ENCODE results near the gene ST6GALNAC5. TPM values are rescaled to one million over a fixed set of nuclear protein-coding genes. Genes with fewer than 3 reads are reported as not detected.

ST6GALNAC5 gene
- total and polyA plus RNA-seq, 10 of the 15 experiments (the other 5 are each of a cell fraction or from before 2014, with no cell fraction given): under 0.01 to 1.8 (median 0.07) TPM; not detected in 6

DNA sequence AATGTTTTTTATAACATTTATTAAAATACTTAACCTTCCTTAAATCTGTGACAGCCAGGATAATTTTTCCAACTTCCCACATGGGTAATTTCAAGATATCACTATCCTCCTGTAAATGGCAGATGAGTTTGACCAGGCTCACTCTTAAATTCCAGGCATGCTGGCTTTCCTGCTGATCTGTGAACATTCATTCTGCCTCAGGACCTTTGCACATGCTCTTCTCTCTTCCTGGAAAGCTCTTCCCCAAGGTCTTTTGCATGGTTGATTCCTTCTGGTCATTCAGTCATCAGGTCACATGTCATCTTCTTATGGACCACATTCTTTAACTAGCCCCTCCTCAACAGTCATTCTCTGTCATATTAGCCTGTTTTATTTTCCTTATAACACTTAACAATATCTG is 5.7 kb downstream of the ST6GALNAC5 start:
- FAIRE-seq (no peak), ATAC-seq (no peak), DNase-seq (ENCODE audit: low read depth, low spot score) (no peak)
- ChIA-PET POLR2A (no interaction called here), CTCF (interaction anchor here (0.8 to 1.4 kb wide), 3 partner anchors 8 to 68 kb away, joined by 3 read pairs; no protein-coding TSS in a partner anchor), RAD21 (ENCODE audit: unreplicated experiment) (interaction anchor here (1.2 to 1.6 kb wide), 2 partner anchors 13 to 249 kb away, joined by 3 to 4 read pairs; no protein-coding TSS in a partner anchor), SMC1A (ENCODE audit: uncharacterized antibody, unreplicated experiment) (interaction anchor here (1.2 to 3.7 kb wide), 5 partner anchors 8 to 156 kb away, joined by 3 to 17 read pairs (median 7); no protein-coding TSS in a partner anchor)
- TF ChIP-seq E4F1 (IDR thresholded peaks at IDR 0.05; ENCODE audit: borderline replicate concordance, partially characterized antibody) (no peak), MTA3 (IDR thresholded peaks at IDR 0.05; ENCODE audit: borderline replicate concordance, low read length) (no peak), SIN3A (IDR thresholded peaks at IDR 0.05; ENCODE audit: low read depth, low read length) (no peak), MYC (IDR thresholded peaks at IDR 0.05; ENCODE audit: insufficient read depth, insufficient read length, insufficient replicate concordance, low read length, severe bottlenecking) (no peak), NR2F1 (conservative IDR thresholded peaks at IDR 0.05) (no peak), PAX8 (IDR thresholded peaks at IDR 0.05) (no peak), CBX3 (IDR thresholded peaks at IDR 0.05; ENCODE audit: borderline replicate concordance, low read depth) (no peak), ZNF274 (IDR thresholded peaks at IDR 0.05; ENCODE audit: insufficient read depth, insufficient read length) (no peak), RUNX3 (IDR thresholded peaks at IDR 0.05; ENCODE audit: low read length) (no peak)
- TF ChIP-seq, protein P1, sequence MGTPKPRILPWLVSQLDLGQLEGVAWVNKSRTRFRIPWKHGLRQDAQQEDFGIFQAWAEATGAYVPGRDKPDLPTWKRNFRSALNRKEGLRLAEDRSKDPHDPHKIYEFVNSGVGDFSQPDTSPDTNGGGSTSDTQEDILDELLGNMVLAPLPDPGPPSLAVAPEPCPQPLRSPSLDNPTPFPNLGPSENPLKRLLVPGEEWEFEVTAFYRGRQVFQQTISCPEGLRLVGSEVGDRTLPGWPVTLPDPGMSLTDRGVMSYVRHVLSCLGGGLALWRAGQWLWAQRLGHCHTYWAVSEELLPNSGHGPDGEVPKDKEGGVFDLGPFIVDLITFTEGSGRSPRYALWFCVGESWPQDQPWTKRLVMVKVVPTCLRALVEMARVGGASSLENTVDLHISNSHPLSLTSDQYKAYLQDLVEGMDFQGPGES (IDR thresholded peaks at IDR 0.05): no peak
- peaks cover 3 to 16% of the 10 kb centered on the region in 2 experiments; a peak in 3 of 4 replicates for H3K27me3 ChIP-seq (replicated peaks in 1 of 2; ENCODE audit: control insufficient read depth in 2 of 2, insufficient read depth in 2 of 2, low read length in 1 of 2)
- no peaks in the 10 kb centered on the region for H3K9me3 ChIP-seq (replicated peaks; ENCODE audit: control insufficient read depth, insufficient read depth, low read length)
- no peak overlapping the region for H3K4me3 ChIP-seq
- no peak overlapping the region for H3K9ac ChIP-seq (ENCODE audit: control insufficient read depth, insufficient read depth, low read length)
- no peak overlapping the region for H3K4me2 ChIP-seq (ENCODE audit: control insufficient read depth, insufficient read depth)
- H2AFZ ChIP-seq (ENCODE audit: control insufficient read depth, low read depth, low read length): no peak overlapping the region
- no peak overlapping the region for H3K27ac ChIP-seq (ENCODE audit: control insufficient read depth, insufficient read depth)
- no peaks in the 10 kb centered on the region for H4K20me1 ChIP-seq (ENCODE audit: control insufficient read depth, insufficient read depth)
- H3K79me2 ChIP-seq (ENCODE audit: control insufficient read depth, insufficient read depth, low read length): no peaks in the 10 kb centered on the region
- no TSS peak for BruUV-seq (replicated peaks)
- in situ Hi-C loops (cut with MboI) (no loop called here), intact Hi-C loops (cut with micrococcal nuclease; ENCODE audit: unreplicated experiment) (no loop called here)
- no peaks in the 10 kb centered on the region for H3K36me3 ChIP-seq (ENCODE audit: control insufficient read depth in 2 of 2, insufficient read depth in 2 of 2, low read length in 1 of 2)
- peaks cover 11% of the 10 kb centered on the region; the same call in 1 of the 2 replicates for H3K4me1 ChIP-seq (ENCODE audit: control insufficient read depth, insufficient read depth, low read length)
